Measurements from ENCODE around the gene LAMA4. TPM values are rescaled to one million over a fixed set of nuclear protein-coding genes. Genes with fewer than 3 reads are reported as not detected.

LAMA4 gene
- total RNA-seq, 4 donors from 2014 or later: 261 to 336 (median 303) TPM

DNA sequence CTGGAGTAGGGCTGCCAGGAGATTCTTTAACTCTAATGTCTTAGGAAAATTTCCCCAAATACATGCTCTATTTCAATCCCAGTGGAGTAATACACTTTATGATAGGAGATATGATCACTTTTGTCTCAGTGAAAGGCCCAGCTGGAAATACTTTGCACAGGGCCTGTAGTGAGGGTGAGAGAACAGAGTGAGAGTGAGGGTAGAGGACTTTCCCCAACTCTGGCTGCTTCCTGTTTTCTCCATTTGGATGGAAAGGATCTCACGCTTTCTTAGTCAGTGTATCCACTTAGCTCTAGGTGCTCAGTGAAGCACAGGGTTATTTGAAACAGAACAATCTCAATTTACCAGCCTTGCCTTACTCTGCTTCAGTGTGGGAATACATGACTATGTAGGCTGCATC lies 130.4 kb downstream of the LAMA4 start:
- no peak overlapping the region for H3K4me3 ChIP-seq
- no peak for DNase-seq (ENCODE audit: extremely low spot score)
- intact Hi-C loops (cut with DNase I): no loop called here
- H3K4me1 ChIP-seq: no peaks in the 10 kb centered on the region
- H3K9me3 ChIP-seq: no peaks in the 10 kb centered on the region
- H3K27me3 ChIP-seq: no peaks in the 10 kb centered on the region
- no peak for TF ChIP-seq POLR2A (IDR thresholded peaks at IDR 0.05; ENCODE audit: low read depth)
- peak overlapping the region in 1 of 4 donors; percentile 1 for H3K27ac ChIP-seq (replicated peaks in 1 of 4)
- H3K36me3 ChIP-seq: peaks cover 85 to 99% (median 89%) of the 10 kb centered on the region in 4 donors
- WGBS: 88% methylated on average over 1 of the region's 1 CpG

DNA sequence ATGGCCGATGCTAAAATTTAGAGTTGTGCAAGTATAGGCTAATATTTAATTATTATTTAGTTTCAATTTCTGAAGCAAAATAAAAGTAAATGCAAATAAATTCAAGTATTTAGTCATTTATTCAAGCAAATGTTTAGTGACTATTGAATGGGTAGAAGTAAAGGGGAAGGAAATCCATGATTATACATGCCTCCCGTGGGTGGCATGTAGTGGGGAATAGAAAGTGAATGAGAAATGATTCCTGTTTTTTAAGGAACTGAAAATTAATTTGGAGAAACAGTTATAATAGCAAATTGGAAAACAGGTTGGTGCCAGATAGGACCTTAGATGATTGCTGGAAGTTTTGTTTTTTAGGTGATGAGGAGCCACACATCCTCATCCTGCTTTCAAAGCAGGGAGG lies 131.6 kb downstream of the LAMA4 start:
- WGBS: 78% methylated on average over 2 of the region's 2 CpGs
- Histone ChIP-seq H3K4me3 (no peak overlapping the region), H3K27me3 (no peaks in the 10 kb centered on the region), H3K27ac (replicated peaks in 1 of 4) (no peak overlapping the region), H3K9me3 (no peaks in the 10 kb centered on the region), H3K4me1 (peaks cover 0 to 2% (median under 1%) of the 10 kb centered on the region in 4 donors), H3K36me3 (peaks cover 79 to 99% (median 88%) of the 10 kb centered on the region in 4 donors)
- intact Hi-C loops (cut with DNase I): no loop called here
- TF ChIP-seq EP300 (IDR thresholded peaks at IDR 0.05): no peak
- DNase-seq (ENCODE audit: extremely low spot score): no peak

DNA sequence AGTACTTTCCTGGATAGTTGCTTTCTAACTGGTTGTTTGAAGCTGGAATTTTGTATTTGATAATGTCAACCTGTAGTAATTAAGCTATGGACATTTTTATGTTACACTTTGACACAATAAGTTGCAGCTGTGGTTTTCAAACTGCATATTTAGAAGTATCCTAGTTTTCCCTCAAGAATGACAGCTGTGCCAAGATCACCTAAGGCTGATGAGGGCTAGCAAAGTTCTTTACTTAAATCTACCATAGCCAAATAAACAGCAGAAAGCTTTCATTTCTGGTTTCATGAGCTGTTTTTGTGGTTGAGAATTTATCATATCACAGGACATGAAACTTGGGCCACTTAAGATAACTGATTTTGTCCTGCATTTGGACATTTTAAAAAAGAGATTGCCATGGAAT lies 136.3 kb downstream of the LAMA4 start:
- DNase-seq (ENCODE audit: extremely low spot score): no peak
- Histone ChIP-seq H3K4me3 (no peak overlapping the region), H3K36me3 (peaks cover 82 to 99% (median 91%) of the 10 kb centered on the region in 4 donors), H3K27me3 (no peaks in the 10 kb centered on the region), H3K9me3 (no peaks in the 10 kb centered on the region), H3K27ac (replicated peaks in 1 of 4) (peak overlapping the region in 1 of 4 donors; percentile 64), H3K4me1 (peaks cover 6 to 26% (median 12%) of the 10 kb centered on the region in 4 donors)
- intact Hi-C loops (cut with DNase I): no loop called here
- TF ChIP-seq POLR2A (IDR thresholded peaks at IDR 0.05; ENCODE audit: low read depth) (no peak), EP300 (IDR thresholded peaks at IDR 0.05) (no peak), POLR2AphosphoS5 (IDR thresholded peaks at IDR 0.05) (no peak)
- TF ChIP-seq, protein P1, sequence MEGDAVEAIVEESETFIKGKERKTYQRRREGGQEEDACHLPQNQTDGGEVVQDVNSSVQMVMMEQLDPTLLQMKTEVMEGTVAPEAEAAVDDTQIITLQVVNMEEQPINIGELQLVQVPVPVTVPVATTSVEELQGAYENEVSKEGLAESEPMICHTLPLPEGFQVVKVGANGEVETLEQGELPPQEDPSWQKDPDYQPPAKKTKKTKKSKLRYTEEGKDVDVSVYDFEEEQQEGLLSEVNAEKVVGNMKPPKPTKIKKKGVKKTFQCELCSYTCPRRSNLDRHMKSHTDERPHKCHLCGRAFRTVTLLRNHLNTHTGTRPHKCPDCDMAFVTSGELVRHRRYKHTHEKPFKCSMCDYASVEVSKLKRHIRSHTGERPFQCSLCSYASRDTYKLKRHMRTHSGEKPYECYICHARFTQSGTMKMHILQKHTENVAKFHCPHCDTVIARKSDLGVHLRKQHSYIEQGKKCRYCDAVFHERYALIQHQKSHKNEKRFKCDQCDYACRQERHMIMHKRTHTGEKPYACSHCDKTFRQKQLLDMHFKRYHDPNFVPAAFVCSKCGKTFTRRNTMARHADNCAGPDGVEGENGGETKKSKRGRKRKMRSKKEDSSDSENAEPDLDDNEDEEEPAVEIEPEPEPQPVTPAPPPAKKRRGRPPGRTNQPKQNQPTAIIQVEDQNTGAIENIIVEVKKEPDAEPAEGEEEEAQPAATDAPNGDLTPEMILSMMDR (IDR thresholded peaks at IDR 0.05): no peak

DNA sequence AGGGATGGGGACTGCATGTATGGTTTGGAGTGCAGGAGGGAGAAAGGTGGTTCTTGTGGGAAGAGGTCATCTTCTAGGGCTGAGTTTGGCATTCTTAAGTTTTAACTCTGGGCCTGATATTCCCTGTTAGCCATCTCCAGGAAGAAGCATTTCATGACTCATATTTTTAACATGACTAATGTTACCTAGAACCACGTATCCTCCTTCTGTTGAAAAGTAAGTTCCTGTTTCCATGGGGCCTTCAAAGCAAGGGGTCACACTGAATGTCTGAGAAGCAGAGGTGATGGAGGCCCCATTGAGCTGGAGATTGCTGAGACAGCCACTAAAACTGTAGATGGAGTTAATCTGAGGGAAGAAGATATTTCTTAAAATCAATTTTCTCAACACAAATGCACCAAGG lies 136.8 kb downstream of the LAMA4 start:
- H3K27ac ChIP-seq (replicated peaks in 1 of 4): peak overlapping the region in 2 of 4 donors; percentile 45 to 64
- 27% methylated on average over 1 of the region's 1 CpG for WGBS
- H3K9me3 ChIP-seq: no peaks in the 10 kb centered on the region
- no peak for DNase-seq (ENCODE audit: extremely low spot score)
- peaks cover 80 to 99% (median 94%) of the 10 kb centered on the region in 4 donors for H3K36me3 ChIP-seq
- TF ChIP-seq EP300 (IDR thresholded peaks at IDR 0.05) (no peak), POLR2AphosphoS5 (IDR thresholded peaks at IDR 0.05) (no peak), POLR2A (IDR thresholded peaks at IDR 0.05; ENCODE audit: low read depth) (no peak)
- TF ChIP-seq, protein P1 (IDR thresholded peaks at IDR 0.05): no peak
- no peaks in the 10 kb centered on the region for H3K27me3 ChIP-seq
- H3K4me1 ChIP-seq: peaks cover 8 to 30% (median 12%) of the 10 kb centered on the region in 4 donors
- no peak overlapping the region for H3K4me3 ChIP-seq
- intact Hi-C loops (cut with DNase I): no loop called here

DNA sequence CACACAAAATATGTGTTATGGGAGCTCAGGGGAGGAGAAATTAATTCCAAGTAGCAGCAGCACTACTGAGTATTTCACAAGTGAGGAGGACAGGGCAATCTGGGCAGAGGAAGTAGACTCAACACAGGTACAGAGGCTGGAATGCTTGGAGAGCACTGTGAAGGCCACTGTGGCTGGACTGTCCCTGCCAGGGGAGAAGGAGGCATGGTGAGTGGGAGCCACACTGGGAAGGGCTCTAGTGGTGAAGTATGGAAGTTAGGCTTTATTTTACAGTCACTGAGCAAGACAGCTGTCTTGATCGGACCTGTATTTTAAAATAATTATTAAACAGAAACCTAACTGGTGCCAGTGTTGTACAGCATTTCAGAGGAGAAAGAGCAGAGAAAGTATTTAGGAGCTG lies 138.1 kb downstream of the LAMA4 start:
- Histone ChIP-seq H3K4me3 (no peak overlapping the region), H3K27ac (replicated peaks in 1 of 4) (peak overlapping the region; percentile 1 to 64 (median 16)), H3K4me1 (peaks cover 9 to 36% (median 13%) of the 10 kb centered on the region in 4 donors), H3K27me3 (no peaks in the 10 kb centered on the region), H3K36me3 (peaks cover 79 to 100% (median 89%) of the 10 kb centered on the region in 4 donors), H3K9me3 (no peaks in the 10 kb centered on the region)
- 60% methylated on average over 1 of the region's 1 CpG for WGBS
- TF ChIP-seq POLR2AphosphoS5 (IDR thresholded peaks at IDR 0.05): peak in 1 of 2 donors; percentile 0
- TF ChIP-seq EP300 (IDR thresholded peaks at IDR 0.05): no peak
- TF ChIP-seq, protein P1 (IDR thresholded peaks at IDR 0.05): no peak
- no peak for DNase-seq (ENCODE audit: extremely low spot score)
- intact Hi-C loops (cut with DNase I): no loop called here

DNA sequence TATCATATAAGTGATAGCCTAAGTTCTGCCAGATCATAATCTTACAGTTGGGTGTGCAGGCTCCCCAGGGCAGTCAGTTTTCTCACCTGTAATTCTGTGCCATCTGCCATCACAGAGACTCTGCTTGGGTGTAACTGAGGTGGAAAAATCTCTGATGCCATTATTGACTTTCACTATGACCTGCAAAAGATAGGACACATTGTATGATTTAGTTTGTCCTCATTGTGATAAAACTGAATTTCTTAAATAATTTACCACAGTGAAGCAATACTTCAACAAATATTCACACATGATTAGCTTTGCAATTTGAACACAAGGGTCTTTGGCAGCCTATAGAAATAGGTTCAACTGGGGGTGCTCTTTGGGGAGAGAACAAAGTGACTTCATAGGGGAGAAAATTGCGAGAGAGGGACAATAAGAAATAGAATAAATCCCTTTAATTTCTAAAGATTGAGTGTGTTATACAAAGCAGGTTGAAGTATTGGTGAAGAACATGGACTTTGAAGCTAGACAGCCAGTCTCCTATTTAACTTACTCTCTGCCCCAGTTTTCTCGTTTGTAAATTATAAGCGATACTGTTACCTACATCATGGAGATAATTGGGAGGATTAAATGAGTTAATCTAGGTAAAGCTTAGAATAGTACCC lies 139.7 kb downstream of the LAMA4 start:
- 90% methylated on average over 3 of the region's 3 CpGs for WGBS
- intact Hi-C loops (cut with DNase I): no loop called here

More for the DNA sequence above, 139.7 kb downstream of the LAMA4 start:
- Histone ChIP-seq H3K27me3 (no peaks in the 10 kb centered on the region), H3K27ac (replicated peaks in 1 of 4) (no peak overlapping the region), H3K36me3 (peaks cover 66 to 100% (median 81%) of the 10 kb centered on the region in 4 donors), H3K4me3 (no peak overlapping the region), H3K9me3 (no peaks in the 10 kb centered on the region), H3K4me1 (peaks cover 10 to 36% (median 19%) of the 10 kb centered on the region in 4 donors)
- DNase-seq (ENCODE audit: extremely low spot score): no peak
- TF ChIP-seq POLR2A (IDR thresholded peaks at IDR 0.05; ENCODE audit: low read depth) (no peak), POLR2AphosphoS5 (IDR thresholded peaks at IDR 0.05) (no peak), EP300 (IDR thresholded peaks at IDR 0.05) (no peak)
- TF ChIP-seq, protein P1 (IDR thresholded peaks at IDR 0.05): no peak
